IgD-negative memory B cell (primary cell): ENCODE data around the gene ABCA2. TPM values are rescaled to one million over a fixed set of nuclear protein-coding genes. Genes with fewer than 3 reads are reported as not detected.

Experiments used
- H3K27ac Mint-ChIP-seq, 3 donors: one replicate each; pipeline ENCODE4 v1.8.0; 2020 to 2022; ENCODE audit warnings: mild to moderate bottlenecking in 3 of 3, mixed read lengths in 3 of 3, moderate library complexity in 1 of 3
- H3K27me3 Mint-ChIP-seq: one replicate; pipeline ENCODE4 v1.8.0; 2021; ENCODE audit warnings: mixed read lengths
- H3K36me3 Mint-ChIP-seq: one replicate; pipeline ENCODE4 v1.8.0; 2020; ENCODE audit warnings: mild to moderate bottlenecking, mixed read lengths
- H3K4me1 Mint-ChIP-seq, 3 donors: one replicate each; pipeline ENCODE4 v1.8.0; 2020 to 2022; ENCODE audit warnings: mixed read lengths in 3 of 3, mild to moderate bottlenecking in 1 of 3
- H3K4me3 Mint-ChIP-seq, 4 donors: one replicate each; pipeline ENCODE4 v1.8.0; 2020 to 2022; ENCODE audit warnings: mild to moderate bottlenecking in 4 of 4, mixed read lengths in 4 of 4, moderate library complexity in 3 of 4
- H3K9me3 Mint-ChIP-seq, 3 donors: one replicate each; pipeline ENCODE4 v1.8.0; 2020 to 2021; ENCODE audit warnings: mixed read lengths in 3 of 3, mild to moderate bottlenecking in 1 of 3
- polyA plus RNA-seq: library from polyadenylated mRNA; unstranded; fragments of 300-500 nt; fragmentation: Illumina TruSeq; gene quantifications from one replicate; pipeline ENCODE4 v1.2.3, GENCODE V29; 2021

The ABCA2 gene
- polyA plus RNA-seq, 1 donor from 2014 or later, result 3.9 TPM

GRCh38 chr9:136973618-136974617 lies 54.1 kb downstream of the ABCA2 start:
- Mint-ChIP-seq H3K27me3 (peaks cover 4% of the 10 kb centered on the region), H3K4me1 (peaks cover 0 to 6% (median 2%) of the 10 kb centered on the region in 3 donors), H3K27ac (no peak overlapping the region), H3K36me3 (no peaks in the 10 kb centered on the region), H3K9me3 (no peaks in the 10 kb centered on the region), H3K4me3 (peak overlapping the region in 1 of 4 donors; percentile 9)

GRCh38 chr9:136972743-136973142 lies 55.3 kb downstream of the ABCA2 start:
- Mint-ChIP-seq H3K9me3 (no peaks in the 10 kb centered on the region), H3K27me3 (peaks cover 4% of the 10 kb centered on the region), H3K36me3 (no peaks in the 10 kb centered on the region), H3K4me1 (peaks cover 0 to 6% (median 2%) of the 10 kb centered on the region in 3 donors), H3K27ac (no peak overlapping the region), H3K4me3 (no peak overlapping the region)

GRCh38 chr9:136972335-136972734 lies 55.7 kb downstream of the ABCA2 start:
- peaks cover 4% of the 10 kb centered on the region for H3K27me3 Mint-ChIP-seq
- no peak overlapping the region for H3K4me3 Mint-ChIP-seq
- no peak overlapping the region for H3K27ac Mint-ChIP-seq
- peaks cover 0 to 6% (median 2%) of the 10 kb centered on the region in 3 donors for H3K4me1 Mint-ChIP-seq
- no peaks in the 10 kb centered on the region for H3K36me3 Mint-ChIP-seq
- no peaks in the 10 kb centered on the region for H3K9me3 Mint-ChIP-seq

- Mint-ChIP-seq H3K27ac (no peak overlapping the region), H3K27me3 (peaks cover 4% of the 10 kb centered on the region), H3K36me3 (no peaks in the 10 kb centered on the region), H3K9me3 (no peaks in the 10 kb centered on the region), H3K4me3 (no peak overlapping the region), H3K4me1 (peaks cover 0 to 3% (median 2%) of the 10 kb centered on the region in 3 donors)
These were observed 56.3 kb downstream of the ABCA2 start for GRCh38 chr9:136971746-136972145.

GRCh38 chr9:136970361-136970760 lies 57.7 kb downstream of the ABCA2 start:
- no peak overlapping the region for H3K4me3 Mint-ChIP-seq
- H3K27me3 Mint-ChIP-seq, result peaks cover 9% of the 10 kb centered on the region
- no peak overlapping the region for H3K27ac Mint-ChIP-seq
- H3K36me3 Mint-ChIP-seq, result no peaks in the 10 kb centered on the region
- H3K9me3 Mint-ChIP-seq, result no peaks in the 10 kb centered on the region
- H3K4me1 Mint-ChIP-seq, result peaks cover 5 to 11% (median 6%) of the 10 kb centered on the region in 3 donors

GRCh38 chr9:136969774-136970173 lies 58.3 kb downstream of the ABCA2 start:
- peak overlapping the region in 1 of 3 donors; percentile 47 for H3K27ac Mint-ChIP-seq
- H3K4me1 Mint-ChIP-seq, result peaks cover 3 to 12% (median 6%) of the 10 kb centered on the region in 3 donors
- H3K4me3 Mint-ChIP-seq, result peak overlapping the region in 1 of 4 donors; percentile 65
- no peaks in the 10 kb centered on the region for H3K9me3 Mint-ChIP-seq
- H3K27me3 Mint-ChIP-seq, result peaks cover 9% of the 10 kb centered on the region
- H3K36me3 Mint-ChIP-seq, result no peaks in the 10 kb centered on the region

- Mint-ChIP-seq H3K4me1 (peaks cover 5 to 15% (median 6%) of the 10 kb centered on the region in 3 donors), H3K9me3 (no peaks in the 10 kb centered on the region)
These were observed 58.9 kb downstream of the ABCA2 start for GRCh38 chr9:136969150-136969549.

GRCh38 chr9:136968333-136969127 lies 59.5 kb downstream of the ABCA2 start:
- Mint-ChIP-seq H3K27ac (no peak overlapping the region), H3K36me3 (no peaks in the 10 kb centered on the region), H3K9me3 (no peaks in the 10 kb centered on the region), H3K27me3 (peaks cover 9% of the 10 kb centered on the region), H3K4me3 (no peak overlapping the region), H3K4me1 (peaks cover 5 to 15% (median 6%) of the 10 kb centered on the region in 3 donors)

More at GRCh38 chr9:136969150-136969549, 58.9 kb downstream of the ABCA2 start:
- H3K36me3 Mint-ChIP-seq, result no peaks in the 10 kb centered on the region
- no peak overlapping the region for H3K4me3 Mint-ChIP-seq
- no peak overlapping the region for H3K27ac Mint-ChIP-seq
- peaks cover 9% of the 10 kb centered on the region for H3K27me3 Mint-ChIP-seq

GRCh38 chr9:136965771-136966484 lies 62.1 kb downstream of the ABCA2 start:
- Mint-ChIP-seq H3K27ac (peak overlapping the region; percentile 46 to 94 (median 80)), H3K27me3 (peaks cover 9% of the 10 kb centered on the region), H3K9me3 (no peaks in the 10 kb centered on the region), H3K4me3 (peak overlapping the region; percentile 76 to 92 (median 84)), H3K36me3 (no peaks in the 10 kb centered on the region), H3K4me1 (peaks cover 5 to 15% (median 6%) of the 10 kb centered on the region in 3 donors)

- H3K27me3 Mint-ChIP-seq, result peaks cover 9% of the 10 kb centered on the region
- peak overlapping the region in 1 of 4 donors; percentile 71 for H3K4me3 Mint-ChIP-seq
- H3K4me1 Mint-ChIP-seq, result peaks cover 5 to 15% (median 6%) of the 10 kb centered on the region in 3 donors
- H3K36me3 Mint-ChIP-seq, result no peaks in the 10 kb centered on the region
- peak overlapping the region in 1 of 3 donors; percentile 14 for H3K27ac Mint-ChIP-seq
- H3K9me3 Mint-ChIP-seq, result no peaks in the 10 kb centered on the region
These were observed 63.1 kb downstream of the ABCA2 start for GRCh38 chr9:136964833-136965422.

GRCh38 chr9:136964171-136964689 lies 63.8 kb downstream of the ABCA2 start:
- peak overlapping the region in 1 of 4 donors; percentile 71 for H3K4me3 Mint-ChIP-seq
- peaks cover 5 to 15% (median 6%) of the 10 kb centered on the region in 3 donors for H3K4me1 Mint-ChIP-seq

GRCh38 chr9:136963751-136964150 lies 64.3 kb downstream of the ABCA2 start:
- peaks cover 5 to 15% (median 6%) of the 10 kb centered on the region in 3 donors for H3K4me1 Mint-ChIP-seq

More at GRCh38 chr9:136964171-136964689, 63.8 kb downstream of the ABCA2 start:
- Mint-ChIP-seq H3K9me3 (no peaks in the 10 kb centered on the region), H3K27me3 (peaks cover 9% of the 10 kb centered on the region), H3K36me3 (no peaks in the 10 kb centered on the region), H3K27ac (no peak overlapping the region)

GRCh38 chr9:136963341-136963740 lies 64.7 kb downstream of the ABCA2 start:
- no peak overlapping the region for H3K4me3 Mint-ChIP-seq
- no peak overlapping the region for H3K27ac Mint-ChIP-seq
- peaks cover 11% of the 10 kb centered on the region for H3K27me3 Mint-ChIP-seq
- no peaks in the 10 kb centered on the region for H3K36me3 Mint-ChIP-seq
- no peaks in the 10 kb centered on the region for H3K9me3 Mint-ChIP-seq
- H3K4me1 Mint-ChIP-seq, result peaks cover 5 to 15% (median 6%) of the 10 kb centered on the region in 3 donors

More at GRCh38 chr9:136963751-136964150, 64.3 kb downstream of the ABCA2 start:
- Mint-ChIP-seq H3K27me3 (peaks cover 9% of the 10 kb centered on the region), H3K9me3 (no peaks in the 10 kb centered on the region), H3K27ac (no peak overlapping the region), H3K36me3 (no peaks in the 10 kb centered on the region), H3K4me3 (no peak overlapping the region)
